ENCODE measurements around the gene CENPK. TPM values are rescaled to one million over a fixed set of nuclear protein-coding genes. Genes with fewer than 3 reads are reported as not detected.

The CENPK gene
- total and polyA plus RNA-seq, 9 of the 15 experiments (the other 6 are each of a cell fraction or from before 2014, with no cell fraction given), result 30.8 to 134 (median 69.0) TPM

DNA sequence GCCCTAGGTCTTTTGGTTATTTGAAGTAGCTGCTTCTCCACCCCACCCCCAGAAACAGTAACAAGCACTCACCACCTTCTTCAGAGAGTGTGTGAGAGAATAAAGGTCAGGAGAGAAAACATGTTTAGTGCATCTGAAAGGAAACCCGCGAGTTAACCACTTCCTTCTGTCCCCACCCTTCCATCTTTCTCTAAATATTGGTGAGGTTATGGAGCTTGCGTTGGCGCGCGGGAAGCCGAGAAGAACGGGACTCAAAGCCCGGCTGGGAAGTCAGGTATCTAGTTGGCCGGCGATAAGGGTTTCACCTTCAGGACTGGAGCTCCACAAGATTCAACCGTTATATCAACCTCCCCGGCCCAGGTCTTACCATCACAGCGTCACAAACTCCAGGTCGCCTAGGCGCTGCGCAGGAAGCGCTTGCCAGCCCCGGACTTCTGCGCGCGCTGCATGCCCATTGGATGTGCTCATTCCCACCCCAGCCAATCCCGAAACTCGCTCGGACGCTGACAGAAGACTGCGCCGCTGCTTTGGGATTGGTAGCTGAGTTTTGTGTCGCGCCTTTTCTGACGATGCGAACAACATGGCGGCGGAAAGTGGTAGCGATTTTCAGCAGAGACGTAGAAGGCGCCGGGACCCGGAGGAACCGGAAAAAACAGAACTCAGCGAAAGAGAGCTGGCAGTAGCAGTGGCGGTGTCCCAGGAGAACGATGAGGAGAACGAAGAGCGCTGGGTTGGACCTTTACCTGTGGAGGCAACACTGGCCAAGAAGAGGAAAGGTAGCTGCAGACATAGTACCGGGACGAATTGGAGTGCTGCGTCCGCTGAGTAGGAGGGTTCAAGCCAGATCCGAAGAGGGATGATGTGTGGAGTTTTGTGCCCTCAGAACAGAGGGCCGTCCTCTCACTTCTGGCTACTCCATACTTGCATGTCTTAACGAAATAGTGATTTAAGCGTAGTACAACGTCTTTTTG lies at the start of gene CENPK, which contains the start of gene PPWD1 (continued):
- TF ChIP-seq, protein P1, sequence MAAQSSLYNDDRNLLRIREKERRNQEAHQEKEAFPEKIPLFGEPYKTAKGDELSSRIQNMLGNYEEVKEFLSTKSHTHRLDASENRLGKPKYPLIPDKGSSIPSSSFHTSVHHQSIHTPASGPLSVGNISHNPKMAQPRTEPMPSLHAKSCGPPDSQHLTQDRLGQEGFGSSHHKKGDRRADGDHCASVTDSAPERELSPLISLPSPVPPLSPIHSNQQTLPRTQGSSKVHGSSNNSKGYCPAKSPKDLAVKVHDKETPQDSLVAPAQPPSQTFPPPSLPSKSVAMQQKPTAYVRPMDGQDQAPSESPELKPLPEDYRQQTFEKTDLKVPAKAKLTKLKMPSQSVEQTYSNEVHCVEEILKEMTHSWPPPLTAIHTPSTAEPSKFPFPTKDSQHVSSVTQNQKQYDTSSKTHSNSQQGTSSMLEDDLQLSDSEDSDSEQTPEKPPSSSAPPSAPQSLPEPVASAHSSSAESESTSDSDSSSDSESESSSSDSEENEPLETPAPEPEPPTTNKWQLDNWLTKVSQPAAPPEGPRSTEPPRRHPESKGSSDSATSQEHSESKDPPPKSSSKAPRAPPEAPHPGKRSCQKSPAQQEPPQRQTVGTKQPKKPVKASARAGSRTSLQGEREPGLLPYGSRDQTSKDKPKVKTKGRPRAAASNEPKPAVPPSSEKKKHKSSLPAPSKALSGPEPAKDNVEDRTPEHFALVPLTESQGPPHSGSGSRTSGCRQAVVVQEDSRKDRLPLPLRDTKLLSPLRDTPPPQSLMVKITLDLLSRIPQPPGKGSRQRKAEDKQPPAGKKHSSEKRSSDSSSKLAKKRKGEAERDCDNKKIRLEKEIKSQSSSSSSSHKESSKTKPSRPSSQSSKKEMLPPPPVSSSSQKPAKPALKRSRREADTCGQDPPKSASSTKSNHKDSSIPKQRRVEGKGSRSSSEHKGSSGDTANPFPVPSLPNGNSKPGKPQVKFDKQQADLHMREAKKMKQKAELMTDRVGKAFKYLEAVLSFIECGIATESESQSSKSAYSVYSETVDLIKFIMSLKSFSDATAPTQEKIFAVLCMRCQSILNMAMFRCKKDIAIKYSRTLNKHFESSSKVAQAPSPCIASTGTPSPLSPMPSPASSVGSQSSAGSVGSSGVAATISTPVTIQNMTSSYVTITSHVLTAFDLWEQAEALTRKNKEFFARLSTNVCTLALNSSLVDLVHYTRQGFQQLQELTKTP (IDR thresholded peaks at IDR 0.05; ENCODE audit: low read depth in 1 of 2, partially characterized antibody in 2 of 2), result peak; percentile 73 to 94
- no peak for TF ChIP-seq NFIX (CRISPR knock-in tag; IDR thresholded peaks at IDR 0.05; ENCODE audit: low read depth)
- peak; percentile 63; the same call in 1 of the 2 replicates for TF ChIP-seq ZC3H11A (IDR thresholded peaks at IDR 0.05; ENCODE audit: low read depth, low read length)
- TF ChIP-seq, protein P2, sequence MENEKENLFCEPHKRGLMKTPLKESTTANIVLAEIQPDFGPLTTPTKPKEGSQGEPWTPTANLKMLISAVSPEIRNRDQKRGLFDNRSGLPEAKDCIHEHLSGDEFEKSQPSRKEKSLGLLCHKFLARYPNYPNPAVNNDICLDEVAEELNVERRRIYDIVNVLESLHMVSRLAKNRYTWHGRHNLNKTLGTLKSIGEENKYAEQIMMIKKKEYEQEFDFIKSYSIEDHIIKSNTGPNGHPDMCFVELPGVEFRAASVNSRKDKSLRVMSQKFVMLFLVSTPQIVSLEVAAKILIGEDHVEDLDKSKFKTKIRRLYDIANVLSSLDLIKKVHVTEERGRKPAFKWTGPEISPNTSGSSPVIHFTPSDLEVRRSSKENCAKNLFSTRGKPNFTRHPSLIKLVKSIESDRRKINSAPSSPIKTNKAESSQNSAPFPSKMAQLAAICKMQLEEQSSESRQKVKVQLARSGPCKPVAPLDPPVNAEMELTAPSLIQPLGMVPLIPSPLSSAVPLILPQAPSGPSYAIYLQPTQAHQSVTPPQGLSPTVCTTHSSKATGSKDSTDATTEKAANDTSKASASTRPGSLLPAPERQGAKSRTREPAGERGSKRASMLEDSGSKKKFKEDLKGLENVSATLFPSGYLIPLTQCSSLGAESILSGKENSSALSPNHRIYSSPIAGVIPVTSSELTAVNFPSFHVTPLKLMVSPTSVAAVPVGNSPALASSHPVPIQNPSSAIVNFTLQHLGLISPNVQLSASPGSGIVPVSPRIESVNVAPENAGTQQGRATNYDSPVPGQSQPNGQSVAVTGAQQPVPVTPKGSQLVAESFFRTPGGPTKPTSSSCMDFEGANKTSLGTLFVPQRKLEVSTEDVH (IDR thresholded peaks at IDR 0.05; ENCODE audit: low read depth, partially characterized antibody), result peak; percentile 83
- no peak for TF ChIP-seq STAT5A (IDR thresholded peaks at IDR 0.05; ENCODE audit: borderline replicate concordance, low read length)
- TF ChIP-seq, protein P3, sequence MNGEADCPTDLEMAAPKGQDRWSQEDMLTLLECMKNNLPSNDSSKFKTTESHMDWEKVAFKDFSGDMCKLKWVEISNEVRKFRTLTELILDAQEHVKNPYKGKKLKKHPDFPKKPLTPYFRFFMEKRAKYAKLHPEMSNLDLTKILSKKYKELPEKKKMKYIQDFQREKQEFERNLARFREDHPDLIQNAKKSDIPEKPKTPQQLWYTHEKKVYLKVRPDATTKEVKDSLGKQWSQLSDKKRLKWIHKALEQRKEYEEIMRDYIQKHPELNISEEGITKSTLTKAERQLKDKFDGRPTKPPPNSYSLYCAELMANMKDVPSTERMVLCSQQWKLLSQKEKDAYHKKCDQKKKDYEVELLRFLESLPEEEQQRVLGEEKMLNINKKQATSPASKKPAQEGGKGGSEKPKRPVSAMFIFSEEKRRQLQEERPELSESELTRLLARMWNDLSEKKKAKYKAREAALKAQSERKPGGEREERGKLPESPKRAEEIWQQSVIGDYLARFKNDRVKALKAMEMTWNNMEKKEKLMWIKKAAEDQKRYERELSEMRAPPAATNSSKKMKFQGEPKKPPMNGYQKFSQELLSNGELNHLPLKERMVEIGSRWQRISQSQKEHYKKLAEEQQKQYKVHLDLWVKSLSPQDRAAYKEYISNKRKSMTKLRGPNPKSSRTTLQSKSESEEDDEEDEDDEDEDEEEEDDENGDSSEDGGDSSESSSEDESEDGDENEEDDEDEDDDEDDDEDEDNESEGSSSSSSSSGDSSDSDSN (IDR thresholded peaks at IDR 0.05; ENCODE audit: borderline replicate concordance in 1 of 2, low read depth in 2 of 2, low read length in 2 of 2), result 0 out of 4 replicates have a peak, but pooled peaks of 1 of the 2 experiments have one; percentile 51
- TF ChIP-seq, protein P4, sequence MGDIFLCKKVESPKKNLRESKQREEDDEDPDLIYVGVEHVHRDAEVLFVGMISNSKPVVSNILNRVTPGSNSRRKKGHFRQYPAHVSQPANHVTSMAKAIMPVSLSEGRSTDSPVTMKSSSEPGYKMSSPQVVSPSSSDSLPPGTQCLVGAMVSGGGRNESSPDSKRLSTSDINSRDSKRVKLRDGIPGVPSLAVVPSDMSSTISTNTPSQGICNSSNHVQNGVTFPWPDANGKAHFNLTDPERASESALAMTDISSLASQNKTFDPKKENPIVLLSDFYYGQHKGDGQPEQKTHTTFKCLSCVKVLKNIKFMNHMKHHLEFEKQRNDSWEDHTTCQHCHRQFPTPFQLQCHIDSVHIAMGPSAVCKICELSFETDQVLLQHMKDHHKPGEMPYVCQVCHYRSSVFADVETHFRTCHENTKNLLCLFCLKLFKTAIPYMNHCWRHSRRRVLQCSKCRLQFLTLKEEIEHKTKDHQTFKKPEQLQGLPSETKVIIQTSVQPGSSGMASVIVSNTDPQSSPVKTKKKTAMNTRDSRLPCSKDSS (IDR thresholded peaks at IDR 0.05; ENCODE audit: low read depth, partially characterized antibody), result no peak
- peak; percentile 93 for TF ChIP-seq SUPT5H (IDR thresholded peaks at IDR 0.05)
- TF ChIP-seq HNRNPL (IDR thresholded peaks at IDR 0.05; ENCODE audit: low read depth, low read length), result no peak
- no peak for TF ChIP-seq FOSL1 (tag; conservative IDR thresholded peaks at IDR 0.05)
- TF ChIP-seq PHTF2 (CRISPR knock-in tag; IDR thresholded peaks at IDR 0.05), result no peak
- TF ChIP-seq POU5F1 (IDR thresholded peaks at IDR 0.05; ENCODE audit: borderline replicate concordance, low read depth, low read length, partially characterized antibody), result no peak
- TF ChIP-seq GABPB1 (CRISPR knock-in tag; IDR thresholded peaks at IDR 0.05), result peak; percentile 77; the same call in 1 of the 2 replicates
- TF ChIP-seq MTA1 (IDR thresholded peaks at IDR 0.05; ENCODE audit: borderline replicate concordance), result peak; percentile 99
- TF ChIP-seq BCOR (IDR thresholded peaks at IDR 0.05), result no peak

All from K562 (cell line).